H9 (cell line): ENCODE measurements around the gene DLG2. TPM values are rescaled to one million over a fixed set of nuclear protein-coding genes. Genes with fewer than 3 reads are reported as not detected.

Experiments used
- DNase-seq: peaks from one replicate; pipeline ENCODE4 v3.0.0-alpha.2; 2017
- H2AFZ ChIP-seq: one replicate; pipeline ENCODE4 v1.6.1; 2013; ENCODE audit warnings: mild to moderate bottlenecking, low read length, control low read depth, moderate library complexity
- H2AK5ac ChIP-seq: 2 replicates; pipeline ENCODE4 v1.6.1; 2013; ENCODE audit warnings: low read length, control low read depth, mixed read lengths; ENCODE audit not compliant: insufficient read length
- H2BK120ac ChIP-seq: one replicate; pipeline ENCODE4 v1.6.1; 2013; ENCODE audit warnings: low read depth, mild to moderate bottlenecking, low read length, control low read depth, inconsistent platforms; ENCODE audit not compliant: poor library complexity, severe bottlenecking
- H2BK12ac ChIP-seq: 2 replicates; pipeline ENCODE4 v1.6.1; 2013; ENCODE audit warnings: low read length, control low read depth, mixed read lengths, low read depth; ENCODE audit not compliant: insufficient read length
- H2BK15ac ChIP-seq: 2 replicates; pipeline ENCODE4 v1.6.1; 2013; ENCODE audit warnings: low read depth, low read length, control low read depth
- H2BK20ac ChIP-seq: one replicate; pipeline ENCODE4 v1.6.1; 2013; ENCODE audit warnings: low read depth, mild to moderate bottlenecking, low read length, control low read depth, inconsistent platforms; ENCODE audit not compliant: poor library complexity, severe bottlenecking
- H2BK5ac ChIP-seq: 2 replicates; pipeline ENCODE4 v1.6.1; 2013; ENCODE audit warnings: low read length, control low read depth, mixed read lengths; ENCODE audit not compliant: insufficient read length
- H3K14ac ChIP-seq: 2 replicates; pipeline ENCODE4 v1.6.1; 2013; ENCODE audit warnings: low read length, control low read depth; ENCODE audit not compliant: insufficient read depth
- H3K18ac ChIP-seq: 2 replicates; pipeline ENCODE4 v1.6.1; 2013; ENCODE audit warnings: low read depth, mild to moderate bottlenecking, mixed read lengths, low read length, control low read depth; ENCODE audit not compliant: insufficient read length
- H3K23ac ChIP-seq: 2 replicates; pipeline ENCODE4 v1.6.1; 2013; ENCODE audit warnings: low read length, control low read depth, mixed read lengths, low read depth; ENCODE audit not compliant: insufficient read length
- H3K23me2 ChIP-seq: 2 replicates; pipeline ENCODE4 v1.6.1; 2013; ENCODE audit warnings: low read depth, mild to moderate bottlenecking, mixed read lengths, low read length, control low read depth; ENCODE audit not compliant: insufficient read length, poor library complexity, severe bottlenecking
- H3K27ac ChIP-seq: 2 replicates; pipeline ENCODE4 v1.5.1; 2013; ENCODE audit warnings: low read length, control low read depth, mixed read lengths, low read depth; ENCODE audit not compliant: insufficient read length
- H3K27me3 ChIP-seq: 2 replicates; pipeline ENCODE4 v1.6.1; 2013; ENCODE audit warnings: low read length, control low read depth, inconsistent platforms; ENCODE audit not compliant: insufficient read depth
- H3K4ac ChIP-seq: 2 replicates; pipeline ENCODE4 v1.6.1; 2013; ENCODE audit warnings: low read depth, mild to moderate bottlenecking, control low read depth, inconsistent platforms, low read length, moderate library complexity
- H3K4me1 ChIP-seq: 2 replicates; pipeline ENCODE4 v1.6.1; 2013; ENCODE audit warnings: low read length, control low read depth, inconsistent platforms; ENCODE audit not compliant: insufficient read depth
- H3K4me2 ChIP-seq: 2 replicates; pipeline ENCODE4 v1.6.1; 2013; ENCODE audit warnings: low read length, control low read depth, mixed read lengths; ENCODE audit not compliant: insufficient read length, insufficient read depth
- H3K56ac ChIP-seq: 2 replicates; pipeline ENCODE4 v1.6.1; 2013; ENCODE audit warnings: low read depth, mild to moderate bottlenecking, mixed read lengths, low read length, control low read depth; ENCODE audit not compliant: insufficient read length
- H3K79me1 ChIP-seq: 2 replicates; pipeline ENCODE4 v1.6.1; 2013; ENCODE audit warnings: low read depth, mild to moderate bottlenecking, moderate library complexity, low read length, control low read depth, inconsistent platforms; ENCODE audit not compliant: insufficient read depth, poor library complexity, severe bottlenecking
- H3K79me2 ChIP-seq: 2 replicates; pipeline ENCODE4 v1.6.1; 2013; ENCODE audit warnings: low read length, control low read depth, inconsistent platforms; ENCODE audit not compliant: insufficient read depth
- H3K9ac ChIP-seq: 2 replicates; pipeline ENCODE4 v1.6.1; 2013; ENCODE audit warnings: low read length, control low read depth, mixed read lengths; ENCODE audit not compliant: insufficient read length; ENCODE audit errors: extremely low read depth
- H3K9me3 ChIP-seq: one replicate; pipeline ENCODE4 v1.6.1; 2013; ENCODE audit warnings: low read depth, low read length, inconsistent platforms; ENCODE audit not compliant: control insufficient read depth
- H3T11ph ChIP-seq: one replicate; pipeline ENCODE4 v1.6.1; 2013; ENCODE audit warnings: mild to moderate bottlenecking, low read length, control low read depth, inconsistent platforms
- H4K20me1 ChIP-seq: one replicate; pipeline ENCODE4 v1.6.1; 2013; ENCODE audit not compliant: control insufficient read depth, insufficient read length, insufficient read depth
- H4K5ac ChIP-seq: 2 replicates; pipeline ENCODE4 v1.6.1; 2013; ENCODE audit warnings: low read depth, mild to moderate bottlenecking, mixed read lengths, low read length, control low read depth; ENCODE audit not compliant: insufficient read length
- H4K8ac ChIP-seq: replicated peaks from 2 replicates; pipeline ENCODE4 v1.6.1; 2013; ENCODE audit warnings: low read length, control low read depth, mixed read lengths, low read depth; ENCODE audit not compliant: insufficient read length
- H4K91ac ChIP-seq: 2 replicates; pipeline ENCODE4 v1.6.1; 2013; ENCODE audit warnings: low read depth, mild to moderate bottlenecking, moderate library complexity, mixed read lengths, low read length, control low read depth; ENCODE audit not compliant: insufficient read length
- H3K27ac Mint-ChIP-seq, 3 experiments: 2 replicates in 2 of 3; 3 replicates in 1 of 3; pipeline ENCODE4 v1.8.0; 2020 to 2021; ENCODE audit warnings: mixed read lengths in 3 of 3, mild to moderate bottlenecking in 1 of 3, moderate library complexity in 1 of 3
- H3K27me3 Mint-ChIP-seq: 2 replicates; pipeline ENCODE4 v1.8.0; 2021; ENCODE audit warnings: low read depth, mild to moderate bottlenecking, moderate library complexity, mixed read lengths
- H3K36me3 Mint-ChIP-seq, 3 experiments: 2 replicates in 2 of 3; 3 replicates in 1 of 3; pipeline ENCODE4 v1.8.0; 2020 to 2021; ENCODE audit warnings: low read depth in 3 of 3, mixed read lengths in 3 of 3; ENCODE audit not compliant: insufficient read depth in 1 of 3
- H3K4me1 Mint-ChIP-seq, 2 experiments: 2 replicates each; pipeline ENCODE4 v1.8.0; 2020; ENCODE audit warnings: mixed read lengths in 2 of 2
- H3K4me3 Mint-ChIP-seq, 2 experiments: 2 replicates in 1 of 2; 3 replicates in 1 of 2; pipeline ENCODE4 v1.8.0; 2020 to 2021; ENCODE audit warnings: mild to moderate bottlenecking in 2 of 2, mixed read lengths in 2 of 2, moderate library complexity in 1 of 2
- H3K9me3 Mint-ChIP-seq, 2 experiments: 2 replicates in 1 of 2; 3 replicates in 1 of 2; pipeline ENCODE4 v1.8.0; 2020; ENCODE audit warnings: mild to moderate bottlenecking in 2 of 2, mixed read lengths in 2 of 2, moderate library complexity in 1 of 2
- CTCF ChIP-seq: fragments of 200-600 bp; sonication (generic); conservative IDR thresholded peaks from 3 replicates; pipeline ENCODE4 v1.8.0; 2021; ENCODE audit warnings: antibody characterized with exemption, mild to moderate bottlenecking
- WGBS: extraction: QIAGEN DNeasy Blood & Tissue Kit; methylation state at CpG from one replicate; pipeline ENCODE4 v1.1.7; 2013; ENCODE audit warnings: missing lambda C conversion rate, low lambda C conversion rate, mixed read lengths; ENCODE audit not compliant: insufficient read length; ENCODE audit errors: extremely low coverage; 5-methylcytosine and 5-hydroxymethylcytosine counted together
- total RNA-seq: library from RNA; stranded (reverse); gene quantifications from 2 replicates; pipeline ENCODE4 v1.2.1, GENCODE V29; 2021

Gene DLG2
- total RNA-seq, 1 experiment from 2014 or later = 8.0 TPM

GRCh38 chr11:84628871-84629620, 998.1 kb downstream of the DLG2 start:
- H2BK20ac ChIP-seq = no peak overlapping the region
- H4K20me1 ChIP-seq = no peaks in the 10 kb centered on the region
- H4K5ac ChIP-seq = no peak overlapping the region
- H3K18ac ChIP-seq = no peak overlapping the region
- Mint-ChIP-seq H3K27ac (no peak overlapping the region), H3K36me3 (no peaks in the 10 kb centered on the region), H3K27me3 (no peaks in the 10 kb centered on the region), H3K9me3 (no peaks in the 10 kb centered on the region), H3K4me3 (no peak overlapping the region), H3K4me1 (0 out of 4 replicates have a peak, but pooled peaks cover 0 to 4% of the 10 kb centered on the region in 2 experiments)
- H2BK12ac ChIP-seq = no peak overlapping the region
- no CpG with 5 or more reads among the region's 4 CpGs for WGBS
- H3K14ac ChIP-seq = no peak overlapping the region
- no peak overlapping the region for H3K27ac ChIP-seq
- no peak overlapping the region for H3K4me2 ChIP-seq
- H2BK15ac ChIP-seq = no peak overlapping the region
- H3K56ac ChIP-seq = no peak overlapping the region
- H3K9me3 ChIP-seq = no peaks in the 10 kb centered on the region
- no peaks in the 10 kb centered on the region for H3K4me1 ChIP-seq
- no peak overlapping the region for H3K9ac ChIP-seq
- H3K4ac ChIP-seq = no peak overlapping the region
- no peaks in the 10 kb centered on the region for H3K79me1 ChIP-seq
- no peaks in the 10 kb centered on the region for H3K27me3 ChIP-seq
- no peaks in the 10 kb centered on the region for H3K79me2 ChIP-seq
- no peak overlapping the region for H3T11ph ChIP-seq
- H4K8ac ChIP-seq = no peak overlapping the region
- no peak overlapping the region for H2BK5ac ChIP-seq
- no peak overlapping the region for H4K91ac ChIP-seq
- no peak for TF ChIP-seq CTCF
- H2BK120ac ChIP-seq = no peak overlapping the region
- no peak overlapping the region for H3K23ac ChIP-seq
- DNase-seq = no peak
- no peak overlapping the region for H2AFZ ChIP-seq
- no peaks in the 10 kb centered on the region for H3K23me2 ChIP-seq
- no peak overlapping the region for H2AK5ac ChIP-seq
